Measurements from ENCODE around the gene OSBPL1A.
"Not testable (repeated sequence)": the region's sequence is repeated elsewhere in the genome, so short reads cannot be mapped to it uniquely, and the experiment has no call there.

OSBPL1A gene

DNA sequence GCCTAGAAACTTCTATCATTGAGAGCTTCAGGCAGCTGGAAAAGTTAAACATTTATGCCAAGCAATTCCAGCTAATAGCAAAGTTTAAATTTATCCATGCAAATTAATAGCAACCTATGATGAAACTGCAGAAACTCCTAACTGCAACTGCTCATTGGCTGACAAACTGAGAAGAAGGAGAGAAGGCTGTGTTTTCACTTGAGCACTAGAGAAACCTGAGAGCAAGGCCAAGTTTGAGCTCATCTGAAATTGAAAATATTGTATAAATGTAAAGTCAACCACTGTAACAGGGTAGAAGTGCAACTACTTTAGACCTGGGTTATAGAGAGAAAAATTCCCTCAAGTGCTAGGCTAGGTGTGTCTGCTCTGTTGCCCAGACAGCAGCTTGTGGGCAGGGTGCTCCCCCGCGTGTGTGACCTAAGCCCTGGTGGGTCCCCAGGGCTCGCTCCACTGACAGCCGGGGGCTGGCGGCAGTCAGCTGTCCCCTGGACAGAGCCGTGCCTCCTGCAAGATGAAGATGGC lies 208.6 kb downstream of the OSBPL1A start:
- no peak for FAIRE-seq

DNA sequence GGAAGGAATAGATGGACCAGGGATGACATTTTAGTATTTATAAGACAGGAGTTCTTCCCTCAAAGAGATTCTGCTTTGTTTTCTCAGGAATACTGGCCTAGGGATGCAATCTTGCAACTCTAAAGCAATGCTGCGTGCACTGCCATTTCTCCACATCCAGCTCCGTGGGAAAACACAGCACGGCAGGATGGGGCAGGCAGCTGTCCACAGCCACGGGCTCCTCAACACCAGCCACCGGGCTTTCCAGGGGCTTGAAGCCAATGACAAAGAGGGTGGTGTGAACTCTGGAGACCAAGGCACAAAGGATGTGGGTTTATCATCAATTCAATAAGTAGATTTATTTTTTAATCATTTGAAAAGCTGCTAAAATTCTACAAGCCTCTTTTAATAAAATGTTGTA lies 209.5 kb downstream of the OSBPL1A start:
- FAIRE-seq, result no peak

More for the DNA sequence above, 208.6 kb downstream of the OSBPL1A start:
- DNase-seq (ENCODE audit: low spot score), result no peak

DNA sequence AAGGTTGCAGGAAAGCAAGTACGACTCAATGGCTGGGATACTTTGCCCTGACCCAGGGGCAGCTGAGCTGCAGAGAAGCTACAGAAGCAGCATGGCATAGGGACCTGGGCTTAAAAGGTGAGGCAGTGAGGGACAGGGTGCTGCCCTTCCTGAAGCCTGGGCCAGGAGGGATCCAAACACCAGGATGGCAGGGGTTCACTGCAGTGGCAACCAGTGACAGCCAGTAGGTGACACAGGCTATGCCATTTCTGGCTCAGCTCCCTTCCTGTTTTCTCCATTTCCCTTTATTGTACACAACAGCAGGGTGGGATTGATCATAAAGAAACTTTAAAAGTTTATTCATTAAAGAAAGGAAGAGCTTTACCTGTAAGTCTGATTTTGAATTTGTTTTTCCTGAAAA lies 209.9 kb downstream of the OSBPL1A start:
- DNase-seq (ENCODE audit: low spot score) (no peak), FAIRE-seq (no peak)

More for the DNA sequence above, 209.5 kb downstream of the OSBPL1A start:
- DNase-seq (ENCODE audit: low spot score), result no peak

DNA sequence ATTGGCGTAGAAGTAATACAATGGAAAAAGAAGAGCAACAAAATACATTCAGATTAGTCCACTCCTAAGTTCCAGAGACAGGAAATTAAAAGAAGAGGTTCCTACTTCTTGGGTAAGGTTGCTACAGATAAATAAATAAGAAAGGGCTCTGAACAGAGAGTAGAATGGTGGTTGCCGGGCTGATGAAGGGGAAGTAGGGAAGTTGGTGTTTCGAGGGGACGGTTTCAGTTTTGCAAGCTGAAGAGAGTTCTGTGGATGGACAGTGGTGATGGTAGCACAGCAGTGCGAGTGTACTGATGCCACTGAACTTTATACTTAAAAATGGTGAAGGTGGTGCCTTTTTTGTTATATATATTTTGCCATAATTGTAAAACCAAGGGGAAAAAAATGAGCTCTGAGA lies 210.6 kb downstream of the OSBPL1A start:
- DNase-seq (ENCODE audit: low spot score) (no peak), FAIRE-seq (no peak)

DNA sequence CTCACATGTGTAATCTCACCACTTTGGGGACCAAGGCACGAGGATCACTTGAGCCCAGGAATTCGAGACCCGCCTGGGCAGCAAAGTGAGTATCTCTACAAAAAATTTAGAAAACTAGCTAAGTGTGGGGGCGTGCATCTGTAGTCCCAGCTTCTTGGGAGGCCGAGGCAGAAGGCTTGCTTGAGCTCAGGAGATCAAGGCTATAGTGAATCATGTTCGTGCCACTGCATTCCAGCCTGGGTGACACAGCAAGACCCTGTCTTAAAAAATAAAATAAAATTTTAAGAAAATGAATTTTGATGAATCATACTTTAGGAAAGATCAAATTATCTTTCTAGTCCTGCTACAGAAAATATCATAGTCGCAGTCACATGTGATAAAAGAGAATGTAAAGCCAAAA lies 211.8 kb downstream of the OSBPL1A start:
- DNase-seq (ENCODE audit: low spot score) (no peak), FAIRE-seq (no peak)

DNA sequence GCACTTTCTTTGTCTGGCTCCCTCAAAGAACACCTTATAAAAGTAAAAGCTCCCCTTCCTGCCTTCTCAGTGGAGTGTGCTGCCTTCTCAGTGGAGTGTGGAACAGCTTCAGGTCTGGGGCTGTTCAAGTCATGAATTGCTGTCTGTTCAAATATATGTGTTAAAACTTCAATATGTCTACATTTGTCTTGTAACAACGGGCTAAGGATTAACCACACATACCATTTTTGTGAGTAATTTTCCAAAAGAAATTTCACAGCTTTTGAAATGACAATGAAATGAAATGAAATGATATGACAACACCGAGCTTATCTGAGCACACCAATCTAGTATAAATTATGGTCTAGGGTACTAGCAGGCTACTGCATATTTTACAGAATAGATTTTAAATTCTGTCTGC lies 215.8 kb downstream of the OSBPL1A start:
- FAIRE-seq (no peak), DNase-seq (ENCODE audit: low spot score) (no peak)

DNA sequence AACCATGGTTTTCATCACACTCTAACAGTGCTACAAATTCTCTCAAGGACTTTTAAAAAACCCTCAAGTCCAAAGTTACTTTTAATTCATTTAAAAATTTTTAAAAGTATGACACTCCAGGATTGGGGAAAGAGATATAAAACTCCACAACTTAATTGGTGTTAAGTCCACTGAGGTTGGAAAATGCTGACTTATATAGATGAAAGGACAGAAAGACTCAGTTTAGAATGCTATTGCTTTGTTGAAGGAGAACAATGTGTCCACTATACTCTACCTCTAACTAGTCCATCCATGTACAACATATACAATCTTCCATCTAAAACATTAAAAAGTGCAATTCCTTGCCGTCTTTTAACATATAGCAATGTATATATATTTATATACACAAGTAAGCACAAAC lies 217.6 kb downstream of the OSBPL1A start:
- FAIRE-seq (no peak), DNase-seq (ENCODE audit: low spot score) (no peak)

DNA sequence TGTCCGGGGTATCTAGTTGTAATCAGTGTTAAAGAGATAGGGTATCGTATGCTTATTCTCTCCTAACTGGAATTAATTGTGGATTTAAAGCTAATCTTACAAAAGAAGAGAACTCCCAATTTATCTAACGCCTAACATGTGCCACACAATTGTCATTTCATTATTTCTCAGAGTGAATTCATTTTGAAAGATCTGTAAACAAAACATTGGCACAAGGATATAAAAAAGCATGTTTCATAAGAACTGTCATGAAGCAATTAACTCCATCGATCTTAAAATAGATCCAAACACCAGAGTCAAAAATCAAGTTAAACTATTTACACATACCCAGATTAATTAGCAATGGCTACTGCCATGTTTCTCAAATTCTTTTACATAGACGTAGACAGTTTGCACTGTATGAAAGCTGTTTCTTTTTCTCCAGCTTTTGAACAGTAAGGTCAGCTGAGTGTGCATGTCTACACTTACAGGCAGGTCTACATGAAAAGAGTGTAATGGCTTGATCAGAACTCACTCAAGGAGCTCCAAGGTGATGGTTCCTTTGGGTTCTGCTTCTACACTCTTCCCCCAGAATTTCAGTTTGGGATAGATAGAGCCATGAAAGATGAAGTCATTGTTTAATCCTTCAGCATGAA lies 220.0 kb downstream of the OSBPL1A start:
- FAIRE-seq, result no peak
- DNase-seq (ENCODE audit: low spot score), result no peak

DNA sequence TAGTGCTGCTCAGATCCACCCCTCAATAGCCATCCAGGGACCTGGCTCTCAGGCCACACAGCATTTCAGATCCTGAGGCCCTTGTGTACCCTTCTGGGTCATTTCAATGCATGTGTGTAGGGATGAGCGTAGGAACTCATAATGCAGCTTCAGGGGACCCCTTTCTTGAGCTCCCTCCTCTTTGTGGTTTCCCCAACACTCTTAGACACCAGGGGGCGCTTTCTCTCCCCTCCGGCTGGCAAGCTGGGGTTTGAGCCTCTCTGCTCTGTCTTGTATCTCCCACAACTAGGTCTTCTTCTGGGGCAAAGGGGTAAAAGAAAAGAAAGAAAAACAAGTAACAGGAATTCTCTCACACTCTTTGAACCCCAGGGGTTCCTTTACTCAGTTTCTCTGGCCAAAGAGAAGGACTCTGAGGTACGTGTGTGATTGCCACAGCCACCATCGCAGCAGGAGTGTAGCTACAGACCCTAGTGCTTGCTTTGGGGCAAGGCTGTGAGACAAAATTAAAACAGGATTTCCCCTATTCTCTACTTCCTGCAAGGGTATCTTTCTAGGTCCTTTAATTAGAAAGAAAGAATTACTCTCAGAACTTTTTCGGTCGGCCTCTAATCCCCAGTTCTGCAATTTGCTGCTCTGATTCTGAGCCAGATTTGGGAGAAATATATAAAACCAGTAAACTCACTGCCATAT lies 220.8 kb downstream of the OSBPL1A start:
- no peak for FAIRE-seq
- no peak for DNase-seq (ENCODE audit: low spot score)

DNA sequence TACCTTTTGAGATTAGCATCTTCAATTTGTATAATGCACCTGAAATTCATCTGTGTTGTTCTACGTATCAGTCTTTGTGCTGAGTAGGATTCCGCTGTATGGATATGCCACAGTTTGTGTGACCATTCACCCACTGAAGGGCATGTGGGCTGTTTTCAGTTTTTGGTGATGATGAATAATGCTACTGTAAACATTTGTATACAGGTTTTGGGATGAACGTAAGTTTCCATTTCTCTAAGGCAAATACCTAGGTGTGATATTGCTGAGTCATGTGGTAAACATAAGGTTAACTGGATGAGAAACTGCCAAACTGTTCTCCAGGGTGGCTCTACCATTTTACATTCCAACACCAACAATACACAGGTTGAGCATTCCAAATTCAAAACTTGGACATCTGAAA lies 223.6 kb downstream of the OSBPL1A start:
- FAIRE-seq, result no peak
- DNase-seq (ENCODE audit: low spot score), result no peak

DNA sequence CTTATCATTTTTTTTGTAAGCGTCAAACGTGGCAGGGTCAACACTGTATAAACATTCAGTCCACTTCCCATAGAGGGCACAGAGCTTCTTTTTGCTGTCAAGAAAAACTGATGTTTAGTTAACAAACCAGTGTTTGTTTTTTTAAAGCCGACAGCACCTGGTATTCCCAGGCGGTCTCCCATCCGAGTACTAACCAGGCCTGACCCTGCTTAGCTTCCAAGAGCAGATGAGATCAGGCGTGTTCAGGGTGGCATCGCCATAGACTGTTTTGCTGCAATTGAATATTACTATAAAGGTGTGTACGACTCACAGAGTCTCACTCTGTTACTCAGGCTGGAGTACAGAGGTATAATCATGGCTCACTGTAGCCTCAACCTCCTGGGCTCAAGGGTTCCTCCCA lies 227.3 kb downstream of the OSBPL1A start:
- FAIRE-seq, result no peak

DNA sequence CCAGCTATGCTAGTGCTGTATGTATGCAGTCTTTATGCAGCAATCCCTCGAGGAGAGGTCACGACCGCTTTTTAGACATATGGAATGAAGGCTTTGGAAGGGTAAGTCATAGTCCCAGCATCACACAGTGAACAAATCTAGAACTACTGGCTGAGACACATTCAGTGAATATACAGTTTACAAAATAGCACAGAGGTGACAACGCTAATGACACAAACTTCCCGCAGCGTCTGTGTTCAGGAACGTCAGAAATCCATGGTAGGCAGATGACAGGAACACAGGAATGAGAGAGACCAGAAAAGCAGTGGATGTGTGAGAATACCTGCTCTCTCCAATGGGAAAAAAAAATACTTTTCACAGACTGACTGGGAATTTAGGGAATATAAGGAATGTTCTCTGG lies 229.1 kb downstream of the OSBPL1A start:
- FAIRE-seq (no peak), DNase-seq (ENCODE audit: low spot score) (no peak)

More for the DNA sequence above, 227.3 kb downstream of the OSBPL1A start:
- DNase-seq (ENCODE audit: low spot score), result no peak

DNA sequence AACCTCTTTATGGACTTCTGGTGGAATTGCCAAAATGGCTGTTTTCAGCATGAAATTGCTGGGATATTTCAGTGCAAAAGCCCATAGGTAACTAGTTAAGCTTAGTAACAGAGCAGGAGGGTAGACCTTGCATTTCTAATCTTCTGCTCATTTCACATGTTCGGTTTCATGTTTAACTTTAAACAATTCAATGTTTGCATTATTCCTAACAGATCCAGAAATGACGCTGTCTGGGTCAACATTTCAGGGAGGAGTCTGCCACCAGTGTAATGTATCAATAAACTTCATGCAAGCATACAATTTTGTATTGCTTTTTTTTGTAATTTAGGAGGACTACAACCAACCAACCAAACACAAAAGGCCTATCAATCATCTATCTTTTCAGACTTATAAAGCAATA lies 236.3 kb downstream of the OSBPL1A start:
- DNase-seq (ENCODE audit: low spot score), result no peak
- no peak for FAIRE-seq

DNA sequence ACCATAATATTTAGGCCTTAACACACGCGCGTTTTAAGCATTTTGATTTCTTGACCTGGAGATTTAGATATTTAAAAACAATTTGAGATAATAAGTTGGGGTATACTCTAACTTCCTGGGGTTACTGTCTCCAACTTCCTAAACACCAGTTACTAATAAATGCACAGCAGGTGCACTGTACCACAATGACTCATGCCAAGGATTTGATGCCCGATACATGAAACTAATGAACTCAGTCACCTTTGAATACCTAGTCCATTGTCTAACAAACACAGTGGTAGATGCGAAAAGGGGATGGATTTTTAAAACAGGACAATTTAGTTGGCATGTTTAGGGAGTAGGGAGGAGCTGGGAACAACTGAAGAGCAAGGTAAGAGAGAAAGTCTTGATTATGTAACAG lies 237.5 kb downstream of the OSBPL1A start:
- DNase-seq (ENCODE audit: low spot score), result no peak
- FAIRE-seq, result no peak

DNA sequence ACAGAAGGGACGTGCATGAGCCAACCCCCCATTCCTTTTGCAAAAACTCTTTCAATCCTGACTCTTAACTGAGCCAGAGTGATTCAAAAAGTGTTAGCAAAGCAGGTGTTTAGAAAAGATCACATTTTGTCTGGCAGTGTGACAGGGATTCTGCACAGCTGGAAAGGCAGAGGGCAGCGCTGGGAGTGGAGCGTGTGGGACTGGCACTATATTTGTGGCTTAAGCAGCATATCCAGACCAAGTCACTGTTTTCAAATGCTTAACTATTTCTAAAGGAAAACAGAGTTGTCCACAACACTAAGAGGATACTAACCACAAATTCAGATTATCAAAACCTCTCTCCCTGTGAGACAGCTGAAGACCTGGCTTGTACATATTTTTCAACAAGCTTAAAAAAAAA lies 239.8 kb downstream of the OSBPL1A start:
- no peak for FAIRE-seq
- no peak for DNase-seq (ENCODE audit: low spot score)

DNA sequence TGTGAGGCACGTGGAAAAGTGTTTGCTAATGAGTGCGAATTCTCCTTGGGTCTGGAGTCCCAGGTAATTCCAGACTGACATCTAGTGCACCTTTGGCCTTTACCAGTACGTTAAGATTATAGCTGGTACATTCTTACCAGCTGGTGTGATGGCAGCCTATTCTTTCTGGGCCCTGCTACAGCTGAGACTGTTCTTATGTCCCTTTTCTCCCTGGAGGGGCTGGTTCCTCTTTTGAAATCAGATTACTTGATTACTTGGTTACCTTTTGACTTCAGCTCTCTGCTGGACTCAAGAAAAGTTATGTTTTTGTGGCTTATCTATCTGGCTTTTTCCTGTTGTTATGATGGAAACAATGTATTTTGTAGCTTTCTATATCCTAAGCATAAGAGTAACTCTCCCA lies 244.2 kb downstream of the OSBPL1A start:
- FAIRE-seq (no peak), DNase-seq (ENCODE audit: low spot score) (no peak)

DNA sequence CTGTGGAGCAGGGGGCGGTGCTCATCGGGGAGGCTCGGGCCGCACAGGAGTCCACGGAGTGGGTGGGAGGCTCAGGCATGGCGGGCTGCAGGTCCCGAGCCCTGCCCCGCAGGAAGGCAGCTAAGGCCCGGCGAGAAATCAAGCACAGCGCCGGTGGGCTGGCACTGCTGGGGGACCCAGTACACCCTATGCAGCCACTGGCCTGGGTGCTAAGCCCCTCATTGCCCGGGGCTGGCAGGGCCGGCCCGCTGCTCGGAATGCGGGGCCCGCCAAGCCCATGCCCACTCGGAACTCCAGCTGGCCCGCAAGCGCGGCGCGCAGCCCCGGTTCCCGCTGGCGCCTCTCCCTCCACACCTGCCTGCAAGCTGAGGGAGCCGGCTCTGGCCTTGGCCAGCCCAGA lies 248.0 kb downstream of the OSBPL1A start:
- not testable (repeated sequence) for DNase-seq (ENCODE audit: low spot score); FAIRE-seq

DNA sequence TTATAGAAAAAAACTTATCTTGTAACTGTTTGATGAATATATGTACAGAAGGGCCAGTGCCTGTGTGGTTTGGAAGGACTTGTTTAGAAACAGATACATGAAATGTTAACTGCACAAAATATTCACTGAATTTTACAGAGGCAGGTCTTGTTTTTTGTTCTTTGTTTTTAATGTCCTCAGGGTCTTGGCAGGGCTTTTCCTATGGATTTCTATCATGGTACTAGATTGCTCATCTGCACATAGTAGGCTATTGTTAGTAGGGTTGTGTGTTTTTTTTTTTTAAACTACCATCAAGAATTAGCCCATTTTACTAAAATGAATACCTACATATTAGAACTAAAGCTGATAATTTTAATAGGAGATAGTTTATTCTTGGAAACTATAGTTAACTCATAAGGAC lies 255.2 kb downstream of the OSBPL1A start:
- DNase-seq (ENCODE audit: low spot score) (no peak), FAIRE-seq (no peak)

DNA sequence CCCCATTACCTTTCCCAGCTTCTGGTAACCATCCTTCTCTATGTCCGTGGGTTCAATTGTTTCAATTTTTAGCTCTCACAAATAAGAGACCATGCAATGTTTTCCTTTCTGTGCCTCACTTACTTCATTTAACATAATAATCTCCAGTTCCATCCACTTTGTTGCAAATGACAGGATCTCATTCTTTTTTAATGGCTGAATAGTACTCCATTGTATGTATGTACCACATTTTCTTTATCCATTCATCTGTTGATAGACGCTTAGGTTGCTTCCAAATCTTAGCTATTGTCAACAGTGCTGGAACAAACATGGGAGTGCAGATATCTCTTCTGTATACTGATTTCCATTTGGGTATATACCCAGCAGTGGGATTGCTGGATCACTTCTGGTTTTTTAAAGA lies 256.9 kb downstream of the OSBPL1A start:
- no peak for FAIRE-seq
- DNase-seq (ENCODE audit: low spot score), result no peak

DNA sequence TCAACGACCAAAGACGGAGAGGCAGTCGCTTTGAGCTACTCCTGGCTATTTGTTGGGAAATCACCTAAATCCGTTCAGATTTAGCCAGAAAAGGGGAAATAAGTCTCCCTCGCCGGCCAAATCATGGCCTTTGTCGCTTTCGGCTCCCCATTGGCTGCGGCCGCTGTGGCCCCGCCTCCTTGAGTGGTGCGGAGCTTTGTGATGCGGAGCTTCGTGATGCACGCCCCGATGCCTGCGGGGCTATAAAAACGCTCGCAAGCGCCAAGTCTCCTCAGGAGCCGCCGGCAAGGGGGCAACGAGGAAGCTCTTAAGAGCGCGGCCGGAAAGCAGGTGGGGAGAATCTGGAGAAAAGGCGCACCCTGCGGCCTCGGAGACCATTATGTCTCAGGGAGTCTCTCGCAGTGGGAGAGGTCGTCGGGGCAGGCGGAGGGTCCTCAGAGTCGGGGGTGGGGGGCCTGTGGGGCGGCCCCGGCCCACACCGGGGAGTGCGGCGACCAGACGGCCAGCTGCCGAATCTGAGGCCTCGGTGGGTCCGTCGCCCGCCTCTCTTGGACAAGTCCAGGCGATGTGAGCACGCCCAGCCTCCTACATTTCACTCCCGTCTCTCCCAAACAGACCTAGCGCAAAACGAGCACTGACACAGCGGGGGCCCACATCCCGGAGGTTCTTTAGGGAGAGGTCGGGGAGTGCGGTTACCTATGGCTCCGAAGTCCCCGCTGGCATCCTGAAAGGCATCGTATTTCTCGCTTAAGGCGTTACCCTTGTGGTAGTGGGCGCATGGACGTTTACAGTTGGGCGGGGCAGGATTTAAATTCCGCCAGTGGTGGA lies 258.6 kb downstream of the OSBPL1A start, which contains the start of gene CABYR:
Gene CABYR, plus strand, starts transcription at position 274 of the 828 bp plus-strand sequence. CDS start 4,053 bp downstream, outside the sequence.
- FAIRE-seq, result no peak
- DNase-seq (ENCODE audit: low spot score), result no peak

DNA sequence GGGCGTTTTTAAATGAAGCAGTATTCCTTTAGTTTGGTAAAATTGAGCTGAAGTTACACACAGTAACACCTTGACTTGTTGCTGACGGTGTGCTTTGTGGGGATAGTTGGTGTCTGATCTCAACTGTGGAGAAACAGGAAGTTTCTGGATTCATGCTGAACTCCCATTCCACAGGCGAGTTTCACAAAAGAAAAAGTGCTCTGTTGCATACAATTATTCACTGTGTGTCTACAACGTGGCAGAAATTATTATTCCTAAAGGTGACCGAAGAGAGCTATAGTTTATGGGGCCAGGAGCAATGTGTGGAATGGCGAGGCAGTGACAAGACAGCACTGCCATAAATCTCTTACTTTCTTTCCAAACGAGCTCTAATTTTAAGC lies 259.2 kb downstream of the OSBPL1A start:
- FAIRE-seq (no peak), DNase-seq (ENCODE audit: low spot score) (no peak)

DNA sequence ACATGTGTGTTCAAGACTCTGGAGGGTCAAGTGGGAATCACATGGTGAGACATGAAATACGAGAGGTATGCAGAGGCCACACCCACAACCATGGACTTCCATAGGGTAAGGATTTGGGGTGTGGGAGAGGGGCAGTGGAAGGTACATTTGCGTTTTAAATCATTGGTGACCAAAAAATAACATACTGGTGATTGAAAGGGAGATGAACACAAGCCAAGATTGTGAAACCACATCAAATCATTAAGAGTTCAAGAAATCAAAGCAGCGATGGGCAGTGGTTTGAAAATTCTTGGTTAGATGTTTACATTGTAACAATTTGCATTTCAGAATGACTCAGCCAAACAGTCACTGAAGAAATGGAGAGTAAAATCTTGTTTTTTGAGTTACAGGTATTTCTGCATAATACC lies 260.7 kb downstream of the OSBPL1A start:
- no peak for DNase-seq (ENCODE audit: low spot score)
- no peak for FAIRE-seq

All from RCC 7860 (cell line).